ENCODE measurements around the gene MACO1. TPM values are rescaled to one million over a fixed set of nuclear protein-coding genes. Genes with fewer than 3 reads are reported as not detected.

MACO1 gene
- total and polyA plus RNA-seq, 2 donors from 2014 or later: 12.1 to 19.3 TPM

GRCh38 chr1:25549273-25550154, 118.8 kb downstream of the MACO1 start:
- no peaks in the 10 kb centered on the region for H3K27me3 ChIP-seq (ENCODE audit: control insufficient read depth, insufficient read depth, low read length)
- peaks cover 0 to 54% (median 33%) of the 10 kb centered on the region in 3 donors for H3K4me1 ChIP-seq (ENCODE audit: control insufficient read depth in 2 of 3, insufficient read depth in 2 of 3, low read depth in 1 of 3, low read length in 3 of 3)
- no peak overlapping the region for H3K9ac ChIP-seq (ENCODE audit: low read length in 3 of 3)
- peaks cover 0 to 2% (median 0%) of the 10 kb centered on the region in 3 donors for H3K36me3 ChIP-seq (ENCODE audit: control insufficient read depth in 2 of 3, insufficient read depth in 3 of 3, low read length in 3 of 3)
- TF ChIP-seq CTCF (IDR thresholded peaks at IDR 0.05; ENCODE audit: borderline replicate concordance, extremely low read depth, insufficient read depth): no peak
- FAIRE-seq (no peak), DNase-seq (peak in 2 of 5 donors; percentile 73 to 93)
- H3K4me3 ChIP-seq (ENCODE audit: low read length in 3 of 3): no peak overlapping the region
- peak overlapping the region; percentile 33 to 74 for H3K27ac ChIP-seq (ENCODE audit: low read depth in 2 of 2, low read length in 2 of 2)
- H3K9me3 ChIP-seq (ENCODE audit: control insufficient read depth in 2 of 3, insufficient read depth in 1 of 3, low read length in 3 of 3): no peaks in the 10 kb centered on the region
- intact Hi-C loops (cut with DNase I): no loop called here

Other genes starting within 250 kb of the MACO1 start
- gene SYF2, start 198.4 kb upstream of the MACO1 start, total RNA-seq: 53.8 TPM
- gene SYF2, start 198.4 kb upstream of the MACO1 start, polyA plus RNA-seq (ENCODE audit: insufficient read depth, low read depth, low replicate concordance): 91.5 TPM
- gene RSRP1, start 183.4 kb upstream of the MACO1 start, total RNA-seq: 123 TPM
- gene RSRP1, start 183.4 kb upstream of the MACO1 start, polyA plus RNA-seq (ENCODE audit: insufficient read depth, low read depth, low replicate concordance): 118 TPM
- gene RHD, start 158.4 kb upstream of the MACO1 start, total RNA-seq: not detected
- not detected for gene RHD, start 158.4 kb upstream of the MACO1 start, polyA plus RNA-seq (ENCODE audit: insufficient read depth, low read depth, low replicate concordance)
- gene TMEM50A, start 92.6 kb upstream of the MACO1 start, total RNA-seq: 118 TPM
- gene TMEM50A, start 92.6 kb upstream of the MACO1 start, polyA plus RNA-seq (ENCODE audit: insufficient read depth, low read depth, low replicate concordance): 115 TPM
- 0.44 TPM for gene RHCE, start 10.1 kb upstream of the MACO1 start, total RNA-seq
- gene RHCE, start 10.1 kb upstream of the MACO1 start, polyA plus RNA-seq (ENCODE audit: insufficient read depth, low read depth, low replicate concordance): 1.3 TPM
- gene LDLRAP1, start 112.7 kb downstream of the MACO1 start, total RNA-seq: 26.2 TPM
- 14.4 TPM for gene LDLRAP1, start 112.7 kb downstream of the MACO1 start, polyA plus RNA-seq (ENCODE audit: insufficient read depth, low read depth, low replicate concordance)
- 31.7 TPM for gene MAN1C1, start 185.9 kb downstream of the MACO1 start, total RNA-seq
- gene MAN1C1, start 185.9 kb downstream of the MACO1 start, polyA plus RNA-seq (ENCODE audit: insufficient read depth, low read depth, low replicate concordance): 65.5 TPM